ENCODE data around the gene NPY. TPM values are rescaled to one million over a fixed set of nuclear protein-coding genes. Genes with fewer than 3 reads are reported as not detected.
"Not testable (repeated sequence)": the region's sequence is repeated elsewhere in the genome, so short reads cannot be mapped to it uniquely, and the experiment has no call there.

NPY gene
- not detected for total RNA-seq

DNA sequence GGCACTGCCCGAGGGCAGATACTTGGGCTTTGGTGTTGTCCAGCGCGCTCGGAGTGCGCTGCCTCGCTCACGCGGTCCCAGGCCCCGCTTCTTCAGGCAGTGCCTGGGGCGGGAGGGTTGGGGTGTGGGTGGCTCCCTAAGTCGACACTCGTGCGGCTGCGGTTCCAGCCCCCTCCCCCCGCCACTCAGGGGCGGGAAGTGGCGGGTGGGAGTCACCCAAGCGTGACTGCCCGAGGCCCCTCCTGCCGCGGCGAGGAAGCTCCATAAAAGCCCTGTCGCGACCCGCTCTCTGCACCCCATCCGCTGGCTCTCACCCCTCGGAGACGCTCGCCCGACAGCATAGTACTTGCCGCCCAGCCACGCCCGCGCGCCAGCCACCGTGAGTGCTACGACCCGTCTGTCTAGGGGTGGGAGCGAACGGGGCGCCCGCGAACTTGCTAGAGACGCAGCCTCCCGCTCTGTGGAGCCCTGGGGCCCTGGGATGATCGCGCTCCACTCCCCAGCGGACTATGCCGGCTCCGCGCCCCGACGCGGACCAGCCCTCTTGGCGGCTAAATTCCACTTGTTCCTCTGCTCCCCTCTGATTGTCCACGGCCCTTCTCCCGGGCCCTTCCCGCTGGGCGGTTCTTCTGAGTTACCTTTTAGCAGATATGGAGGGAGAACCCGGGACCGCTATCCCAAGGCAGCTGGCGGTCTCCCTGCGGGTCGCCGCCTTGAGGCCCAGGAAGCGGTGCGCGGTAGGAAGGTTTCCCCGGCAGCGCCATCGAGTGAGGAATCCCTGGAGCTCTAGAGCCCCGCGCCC, at the start of gene NPY:
Gene NPY (plus strand): TSS at position 294 of the 802 bp plus-strand sequence. CDS start 1,051 bp downstream, outside the sequence.
- no peak for ATAC-seq

DNA sequence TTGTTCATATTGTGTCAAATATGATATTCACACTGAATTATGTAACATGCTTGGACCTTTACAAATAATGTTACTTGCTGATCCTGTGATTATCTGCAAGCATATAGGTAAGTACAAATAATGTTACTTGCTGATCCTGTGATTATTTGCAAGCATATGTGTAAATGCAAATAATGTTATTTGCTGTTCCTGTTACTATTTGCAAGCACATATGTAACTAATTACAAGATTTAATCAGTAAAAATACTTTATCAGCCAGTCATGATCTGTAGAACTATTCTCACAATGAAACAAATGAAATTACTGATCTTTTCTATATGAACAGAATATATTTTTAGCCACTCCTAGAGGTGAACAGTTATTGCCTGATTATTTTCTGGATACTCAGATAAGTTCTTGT, 44.7 kb upstream of the NPY start:
- no peak for ATAC-seq

DNA sequence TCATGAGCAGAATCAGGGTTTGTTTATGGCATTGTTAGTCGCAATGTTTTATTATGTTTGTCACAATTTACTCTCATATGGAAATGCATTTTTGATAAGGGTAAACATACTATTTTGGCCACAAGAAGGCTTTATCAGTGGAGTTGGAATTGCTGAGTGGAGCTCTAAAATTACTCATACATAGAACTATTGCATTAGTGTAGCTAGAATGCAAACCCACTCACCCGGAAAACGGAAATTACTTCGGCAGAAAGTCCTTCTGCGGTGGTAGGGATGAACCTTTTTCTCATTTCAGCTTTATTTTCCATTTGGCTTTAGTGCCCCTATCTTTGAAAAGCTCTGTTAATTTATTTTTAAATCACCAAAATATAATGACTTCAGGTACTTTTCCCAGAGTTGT, 42.8 kb upstream of the NPY start:
- ATAC-seq, result no peak

DNA sequence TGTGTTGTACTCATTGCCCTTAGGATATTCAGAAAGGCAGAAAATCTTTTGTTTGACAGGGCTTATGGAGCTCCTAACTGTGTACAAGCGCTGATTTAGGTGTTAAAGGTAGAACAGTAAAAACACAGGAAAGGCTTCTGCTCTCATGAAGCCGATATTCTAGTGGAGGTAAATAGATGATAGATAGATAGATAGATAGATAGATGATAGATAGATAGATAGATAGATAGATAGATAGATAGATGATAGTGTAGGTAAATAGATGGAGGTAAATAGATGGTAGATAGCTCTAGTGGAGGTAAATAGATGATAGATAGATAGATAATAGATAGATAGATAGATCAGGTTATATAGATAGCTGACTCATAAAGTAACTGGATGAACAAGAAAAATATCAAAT, 39.4 kb upstream of the NPY start:
- ATAC-seq, result no peak

DNA sequence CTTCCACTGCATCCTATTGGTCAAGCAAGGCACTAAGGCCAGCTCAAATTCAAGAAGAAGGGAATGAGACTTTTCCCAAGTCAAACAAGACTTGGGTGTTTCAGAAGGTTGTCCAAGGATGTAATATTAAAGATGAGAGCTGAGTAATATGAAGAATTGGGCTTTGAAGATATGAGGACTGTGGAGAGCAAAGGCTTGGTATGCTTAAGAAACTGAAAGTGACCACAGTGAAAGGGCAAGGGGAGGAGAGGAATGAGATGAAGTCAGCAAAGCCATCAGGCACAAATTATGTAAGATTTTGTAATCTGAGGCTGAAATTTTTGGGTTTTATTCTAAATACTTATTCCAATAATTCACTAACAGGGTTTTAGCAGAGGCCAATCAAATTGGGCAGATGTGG, 38.6 kb upstream of the NPY start:
- no peak for ATAC-seq

DNA sequence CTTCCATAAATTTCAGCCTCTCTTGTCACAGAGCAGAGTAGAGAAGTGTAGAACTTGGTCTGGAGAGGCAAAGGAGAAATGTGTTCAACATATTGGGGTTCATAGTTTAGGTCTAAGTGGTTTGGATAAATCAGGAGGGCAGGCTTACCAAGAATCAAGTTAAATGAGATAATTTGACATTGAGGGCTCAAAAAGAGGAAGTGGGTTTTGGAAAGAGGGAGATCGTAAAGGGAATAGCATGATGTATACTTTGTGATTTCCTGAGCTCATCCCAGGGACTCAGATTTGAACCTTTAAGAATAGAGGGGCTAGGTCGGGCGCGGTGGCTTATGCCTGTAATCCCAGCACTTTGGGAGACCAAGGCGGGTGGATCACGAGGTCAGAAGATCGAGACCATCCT, 34.7 kb upstream of the NPY start:
- ATAC-seq, result no peak

DNA sequence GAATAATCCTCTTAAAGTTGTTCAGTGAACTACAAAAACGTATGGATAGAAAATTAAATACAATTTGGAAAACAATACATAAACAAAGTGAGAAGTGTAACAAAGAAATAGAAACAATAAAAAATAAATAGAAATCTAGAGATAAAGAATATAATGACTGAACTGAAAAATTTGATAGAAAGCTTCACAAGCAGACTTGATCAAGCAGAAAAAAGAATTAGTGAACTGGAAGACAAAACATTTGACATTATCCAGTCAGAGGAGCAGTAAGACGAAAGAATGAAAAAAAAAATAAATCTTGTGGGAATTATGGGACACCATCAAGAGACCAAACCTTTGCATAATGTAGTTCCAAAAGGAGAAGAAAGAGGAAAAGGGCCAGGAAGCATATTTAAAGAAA, 32.4 kb upstream of the NPY start:
- ATAC-seq, result no peak

DNA sequence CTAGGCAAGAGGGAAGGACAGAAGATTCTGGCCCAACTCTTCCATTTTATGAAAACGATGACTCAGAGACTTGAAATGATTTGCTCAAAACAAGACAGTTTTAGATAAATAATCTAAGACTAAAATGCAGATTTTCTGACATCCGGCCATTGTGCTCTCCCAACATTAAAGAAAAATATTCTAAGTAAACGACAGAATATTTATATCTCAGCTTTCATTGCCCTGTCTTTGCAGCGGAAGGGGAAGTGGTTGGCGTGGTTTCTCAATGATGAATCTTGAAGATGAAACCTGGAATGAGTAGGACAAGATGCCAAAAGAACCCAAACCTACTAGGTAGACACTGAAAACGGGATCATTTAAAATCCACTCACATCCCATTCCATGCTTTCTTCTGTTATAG, 28.9 kb upstream of the NPY start:
- no peak for ATAC-seq

DNA sequence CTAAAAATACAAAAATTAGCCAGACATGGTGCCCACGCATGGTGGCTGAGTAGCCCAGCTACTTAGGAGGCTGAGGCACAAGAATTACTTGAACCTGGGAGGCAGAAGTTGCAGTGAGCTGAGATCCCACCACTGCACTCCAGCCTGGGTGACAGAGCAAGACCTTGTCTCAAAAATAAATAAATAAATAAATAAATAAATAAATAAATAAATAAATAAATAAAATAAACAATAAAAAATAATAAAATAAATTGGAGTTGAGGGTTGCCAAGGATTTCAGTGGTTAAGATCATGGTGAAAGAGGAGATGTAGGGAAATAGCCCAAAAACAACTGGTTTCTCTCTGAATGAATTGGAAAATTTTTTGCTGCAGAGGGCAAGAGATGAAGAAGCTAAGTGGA, 25.7 kb upstream of the NPY start:
- ATAC-seq, result not testable (repeated sequence)

DNA sequence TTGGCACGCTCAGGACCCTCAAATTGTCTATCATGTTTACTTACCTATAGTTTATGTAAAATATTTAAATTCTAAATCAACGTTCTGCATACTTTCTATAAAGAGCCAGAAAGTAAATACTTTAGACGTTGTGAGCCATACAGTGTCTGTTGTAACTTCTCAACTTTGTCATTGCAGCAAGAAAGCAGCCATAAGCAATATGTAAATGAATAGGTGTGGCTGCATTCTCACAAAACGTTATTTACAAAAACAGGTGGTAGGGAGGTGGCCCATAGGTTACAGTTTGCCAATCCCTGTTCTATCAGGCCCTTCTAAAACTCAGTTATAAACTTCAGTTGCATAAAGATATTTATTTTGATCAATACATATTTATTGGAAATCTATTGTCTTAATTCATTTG, 12.1 kb upstream of the NPY start:
- ATAC-seq, result no peak

DNA sequence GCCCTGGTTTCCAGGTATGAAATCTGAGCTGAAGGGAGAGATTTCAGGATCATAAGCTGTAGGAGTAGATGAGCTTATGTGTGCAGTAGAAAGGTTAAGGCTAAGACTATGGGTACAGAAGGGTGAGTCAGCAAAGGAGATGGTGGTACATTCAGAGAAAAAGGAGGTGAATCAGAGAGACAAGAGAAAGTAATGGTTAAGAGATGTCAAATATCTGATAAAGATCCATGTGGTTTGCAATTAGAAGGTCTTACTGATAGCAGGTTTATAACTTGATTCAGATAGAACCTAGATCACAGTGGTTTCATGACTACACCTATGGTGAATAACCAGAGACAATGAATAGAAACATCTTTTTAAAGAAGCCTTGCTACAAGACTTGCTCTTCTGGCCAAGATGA, 4.5 kb upstream of the NPY start:
- no peak for ATAC-seq

DNA sequence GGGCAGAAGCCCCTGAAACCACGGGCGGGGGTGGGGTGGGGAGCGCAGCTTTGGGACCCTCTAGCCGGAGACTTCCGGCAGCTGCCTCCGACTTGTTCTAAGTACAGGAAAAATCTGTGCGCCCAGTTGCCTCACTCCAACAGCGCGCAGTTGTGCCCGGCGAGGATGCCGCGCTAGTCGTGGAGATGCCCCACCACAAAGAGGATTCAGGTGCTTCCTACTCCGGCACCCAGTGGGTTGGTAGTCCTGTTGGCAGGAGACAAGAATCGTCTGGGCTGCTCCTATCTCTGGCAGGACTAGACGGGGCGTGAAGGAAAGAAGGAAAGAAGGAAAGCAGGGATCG, 465 bp upstream of the NPY start:
- no peak for ATAC-seq

DNA sequence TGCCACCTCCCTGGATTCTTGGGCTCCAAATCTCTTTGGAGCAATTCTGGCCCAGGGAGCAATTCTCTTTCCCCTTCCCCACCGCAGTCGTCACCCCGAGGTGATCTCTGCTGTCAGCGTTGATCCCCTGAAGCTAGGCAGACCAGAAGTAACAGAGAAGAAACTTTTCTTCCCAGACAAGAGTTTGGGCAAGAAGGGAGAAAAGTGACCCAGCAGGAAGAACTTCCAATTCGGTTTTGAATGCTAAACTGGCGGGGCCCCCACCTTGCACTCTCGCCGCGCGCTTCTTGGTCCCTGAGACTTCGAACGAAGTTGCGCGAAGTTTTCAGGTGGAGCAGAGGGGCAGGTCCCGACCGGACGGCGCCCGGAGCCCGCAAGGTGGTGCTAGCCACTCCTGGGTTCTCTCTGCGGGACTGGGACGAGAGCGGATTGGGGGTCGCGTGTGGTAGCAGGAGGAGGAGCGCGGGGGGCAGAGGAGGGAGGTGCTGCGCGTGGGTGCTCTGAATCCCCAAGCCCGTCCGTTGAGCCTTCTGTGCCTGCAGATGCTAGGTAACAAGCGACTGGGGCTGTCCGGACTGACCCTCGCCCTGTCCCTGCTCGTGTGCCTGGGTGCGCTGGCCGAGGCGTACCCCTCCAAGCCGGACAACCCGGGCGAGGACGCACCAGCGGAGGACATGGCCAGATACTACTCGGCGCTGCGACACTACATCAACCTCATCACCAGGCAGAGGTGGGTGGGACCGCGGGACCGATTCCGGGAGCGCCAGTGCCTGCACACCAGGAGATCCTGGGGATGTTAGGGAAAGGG, 913 bp downstream of the NPY start:
- ATAC-seq, result no peak

DNA sequence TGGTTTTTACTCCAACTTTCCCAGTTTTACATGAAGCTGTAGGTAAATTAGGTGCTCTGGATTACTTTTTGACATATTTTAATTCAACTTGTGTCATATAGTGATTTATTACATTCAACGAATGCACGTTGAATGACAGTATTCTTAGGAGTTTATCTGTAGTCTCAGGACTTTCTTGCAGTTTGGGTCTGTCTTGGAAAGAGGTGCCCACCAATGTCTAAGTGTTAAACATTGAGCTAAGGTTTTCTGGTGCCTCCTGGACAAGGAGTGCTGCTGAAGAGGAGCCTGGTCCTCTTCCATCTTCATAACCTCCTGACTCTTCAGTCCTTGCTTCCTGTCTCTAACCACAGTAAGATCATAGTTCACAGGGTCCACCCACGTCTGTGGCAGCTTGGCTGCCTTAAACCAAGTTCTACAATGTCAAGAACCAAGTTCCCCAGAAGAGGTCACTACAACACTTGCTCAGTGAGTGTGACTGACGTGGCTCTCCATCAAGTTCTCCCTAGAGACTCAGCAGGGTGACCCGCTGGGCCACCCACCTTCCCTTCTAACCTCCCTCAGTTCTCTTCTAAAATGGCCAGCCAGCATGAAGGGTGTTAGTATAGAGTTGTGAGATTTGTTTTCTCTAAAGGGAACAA, 6.1 kb downstream of the NPY start:
- ATAC-seq, result peak; percentile 48

DNA sequence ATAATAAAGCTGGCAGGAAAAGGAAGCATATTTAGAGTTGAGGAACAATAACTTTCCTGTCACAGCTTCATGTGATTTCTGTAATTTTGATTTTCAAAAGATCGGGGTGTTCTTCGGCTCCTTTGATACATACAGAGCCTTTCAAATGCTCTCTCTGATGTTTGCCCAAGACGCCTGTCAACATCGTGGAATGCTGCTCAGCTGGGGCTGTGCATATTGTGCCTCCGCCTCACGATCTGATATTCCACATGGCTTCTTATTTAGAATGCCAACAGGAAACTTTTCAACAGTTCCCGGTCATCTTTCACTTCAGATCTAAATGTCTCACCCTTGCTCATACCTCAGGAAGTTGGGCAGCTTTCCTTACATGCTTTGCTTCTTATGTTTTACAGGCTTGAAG, 7.3 kb downstream of the NPY start:
- no peak for ATAC-seq

DNA sequence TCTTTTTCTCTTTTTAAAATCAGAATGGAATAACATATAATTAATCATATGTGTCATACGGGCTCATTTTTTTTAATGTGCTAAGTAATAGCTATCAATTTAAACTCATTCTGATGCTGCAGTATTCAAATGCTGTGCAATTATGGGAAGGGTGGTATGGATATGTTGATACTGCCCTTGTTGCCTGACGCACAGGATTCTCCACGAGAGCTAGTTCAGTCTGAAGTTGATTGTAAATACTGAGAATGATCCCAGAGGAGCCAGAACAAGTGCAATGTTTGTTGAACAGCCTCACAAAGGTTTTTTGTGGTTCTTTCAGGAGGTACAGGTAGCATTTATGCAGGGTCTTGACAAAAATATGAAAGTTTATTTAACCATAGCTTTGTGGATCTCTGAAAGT, 13.4 kb downstream of the NPY start:
- ATAC-seq, result no peak

DNA sequence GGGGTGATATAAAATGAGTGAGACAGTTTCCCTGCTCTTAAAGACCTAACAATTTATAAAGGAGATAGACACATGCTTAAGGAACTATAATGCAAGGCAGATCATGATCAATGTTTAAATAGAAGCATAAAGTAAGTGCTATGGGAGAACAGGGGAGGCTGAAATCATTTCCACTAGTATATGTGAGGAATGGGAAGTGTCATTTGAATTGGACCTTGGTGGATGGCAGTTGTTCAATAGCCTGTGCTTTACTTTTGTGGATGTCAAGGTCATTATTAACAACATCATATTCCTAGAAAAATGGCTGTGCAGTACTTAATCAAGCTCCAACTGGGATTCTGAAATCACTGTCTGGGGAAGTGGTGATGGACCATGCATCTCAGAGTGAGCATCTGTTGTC, 14.7 kb downstream of the NPY start:
- no peak for ATAC-seq

DNA sequence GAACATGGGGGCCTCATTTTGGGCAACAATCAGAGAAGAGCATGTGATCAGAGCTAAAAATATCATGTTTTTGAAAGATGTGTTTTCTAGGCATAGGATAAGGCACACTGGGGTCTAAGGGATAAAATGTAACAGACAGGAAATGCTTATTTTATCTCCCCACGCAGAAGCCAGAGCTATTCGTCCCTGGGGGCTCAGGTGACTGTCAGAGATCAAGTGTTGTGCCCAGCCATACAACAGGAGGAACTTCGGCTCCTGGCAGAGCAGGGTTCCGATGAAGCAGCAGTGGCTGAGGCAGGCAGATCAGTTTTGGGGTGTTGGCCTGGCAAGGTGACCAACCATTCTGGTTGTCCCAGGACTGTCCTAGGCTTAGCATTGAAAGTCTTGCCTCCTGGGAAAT, 15.2 kb downstream of the NPY start:
- no peak for ATAC-seq

DNA sequence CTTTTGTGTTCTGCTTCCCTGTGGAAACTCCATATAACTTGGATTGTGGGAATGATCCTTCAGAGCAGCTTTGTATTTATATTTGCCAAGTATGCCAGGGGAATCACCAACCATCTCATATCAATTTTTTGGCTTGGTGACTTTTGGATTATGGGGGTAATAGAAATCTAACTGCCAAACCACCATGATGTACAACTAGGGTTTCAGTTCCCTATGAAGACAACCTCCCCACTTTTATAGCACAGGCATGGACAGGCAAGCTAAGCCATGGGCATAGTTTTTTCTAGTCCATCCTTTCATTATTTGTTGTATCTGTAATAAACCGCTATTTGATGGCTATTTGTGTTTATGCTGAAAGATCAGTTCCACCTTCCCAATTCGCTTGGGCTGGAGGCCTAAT, 17.7 kb downstream of the NPY start:
- no peak for ATAC-seq

DNA sequence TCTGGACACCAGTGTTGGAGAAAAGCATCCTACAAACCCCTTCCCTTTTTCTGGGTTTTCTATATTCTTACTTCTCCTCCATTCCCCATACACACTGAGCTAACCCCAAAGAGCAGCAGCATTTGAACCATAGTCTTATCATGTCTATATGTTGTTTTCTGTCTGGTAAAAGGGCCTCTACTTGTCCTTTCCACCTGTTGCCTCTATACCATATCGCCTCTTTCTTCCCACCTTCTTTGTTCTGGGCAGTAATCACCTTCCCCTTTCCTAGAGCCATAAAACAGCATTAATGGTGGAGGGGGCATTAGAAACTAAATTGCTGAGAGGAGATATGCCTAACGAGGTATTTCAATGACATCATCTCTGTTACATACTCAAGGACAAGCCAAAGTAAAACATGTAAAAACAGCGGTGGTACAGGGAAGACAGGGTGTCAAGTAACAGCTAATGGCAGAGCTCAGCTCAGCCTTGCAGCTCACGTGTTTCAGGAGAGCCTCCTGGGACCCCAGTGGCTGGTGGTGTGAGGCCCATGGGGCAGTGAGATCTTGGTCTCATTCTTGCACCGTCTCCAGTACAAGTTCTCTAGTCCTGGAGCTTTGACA, 20.6 kb downstream of the NPY start:
- no peak for ATAC-seq

DNA sequence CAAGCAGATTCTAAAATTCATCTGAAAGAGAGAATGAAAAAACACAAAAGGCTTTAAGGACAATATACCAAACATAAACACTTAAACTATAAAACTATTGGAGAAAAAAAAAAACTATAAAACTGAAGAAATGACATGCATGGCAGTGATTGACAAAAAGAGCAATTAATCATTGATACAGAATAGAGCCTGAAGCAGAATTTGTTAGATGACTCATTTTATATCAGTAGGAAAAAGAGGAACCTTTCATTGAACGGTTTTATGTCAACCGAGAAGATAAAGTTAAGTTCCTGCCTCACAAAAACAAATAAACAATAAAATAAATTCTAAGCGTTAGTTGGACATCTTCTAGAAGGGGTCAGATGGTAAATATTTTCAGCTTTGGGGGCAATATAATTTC, 23.3 kb downstream of the NPY start:
- no peak for ATAC-seq

DNA sequence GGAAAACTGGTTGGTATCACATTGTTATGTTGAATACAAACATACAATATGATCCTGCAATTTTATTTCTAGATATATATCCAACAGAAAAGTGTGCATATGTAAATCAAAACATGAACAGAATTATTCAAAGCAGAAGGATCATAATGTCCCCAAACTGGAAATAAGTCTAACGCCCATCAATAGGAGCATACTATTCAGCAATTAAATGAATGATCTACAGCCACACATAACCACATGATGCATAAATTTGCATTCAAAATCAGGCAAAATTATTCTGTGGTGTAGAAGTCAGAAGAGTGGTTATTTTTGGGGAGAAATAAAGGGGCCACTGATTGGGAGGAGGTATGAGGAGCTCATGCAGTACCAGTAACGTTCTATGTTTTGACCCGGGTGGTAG, 28.6 kb downstream of the NPY start:
- no peak for ATAC-seq

DNA sequence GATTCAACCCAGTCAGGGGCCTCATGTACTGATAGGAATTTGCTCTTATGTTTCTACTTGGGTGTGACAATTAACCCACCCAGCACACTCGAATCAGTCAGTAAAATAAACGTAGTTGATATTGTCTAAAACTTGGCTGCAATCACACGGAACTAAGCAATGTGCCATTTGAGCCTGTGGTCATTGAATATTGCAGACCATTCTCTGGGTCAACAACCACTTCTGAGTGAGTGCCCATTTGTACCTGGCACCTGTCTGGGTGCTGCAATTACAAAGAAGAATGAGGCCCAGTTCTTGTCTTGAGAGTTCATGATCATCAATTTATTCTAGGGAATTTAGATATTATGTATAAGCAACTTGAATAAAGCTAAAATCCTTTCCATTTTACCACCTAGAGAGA, 29.8 kb downstream of the NPY start:
- ATAC-seq, result no peak

DNA sequence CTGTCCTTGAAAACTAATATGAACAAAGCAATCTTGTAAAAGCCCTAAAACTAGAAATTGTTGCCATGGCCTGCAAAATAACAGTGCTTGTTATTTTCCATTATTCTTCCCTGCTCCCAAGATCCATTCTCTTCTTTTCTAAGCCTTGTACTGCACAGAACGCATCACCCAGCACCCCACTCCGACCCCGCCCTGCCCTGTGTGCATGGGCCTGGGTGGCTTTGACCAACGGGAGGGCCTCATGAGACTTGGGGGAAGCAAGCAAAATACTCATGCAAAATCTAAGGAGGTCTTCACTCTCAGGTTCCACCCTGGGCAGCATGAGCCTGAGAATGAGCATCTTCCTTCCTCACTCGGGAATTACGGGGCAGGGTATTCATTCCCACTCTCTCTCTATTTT, 32.4 kb downstream of the NPY start:
- no peak for ATAC-seq

All from esophagus mucosa (tissue), 1 donor.